ENCODE results near the gene CRADD. TPM values are rescaled to one million over a fixed set of nuclear protein-coding genes. Genes with fewer than 3 reads are reported as not detected.

CRADD gene
- total and polyA plus RNA-seq, 2 of the 4 experiments (the other 2 are of a cell fraction), result 11.1 to 14.0 TPM

- Histone ChIP-seq H3K27me3 (ENCODE audit: control insufficient read depth, insufficient read depth, low read length) (no peaks in the 10 kb centered on the region), H2BK20ac (ENCODE audit: low read depth, low read length) (no peak overlapping the region), H3K18ac (ENCODE audit: low read depth, low read length) (no peak overlapping the region; the same call in 1 of the 2 replicates), H4K20me1 (ENCODE audit: insufficient read depth, low read length) (no peaks in the 10 kb centered on the region), H2AK5ac (ENCODE audit: low read depth, low read length) (no peak overlapping the region), H4K5ac (ENCODE audit: low read depth, low read length) (no peak overlapping the region), H3K36me3 (ENCODE audit: control insufficient read depth, insufficient read depth, low read length) (no peaks in the 10 kb centered on the region), H3K9ac (ENCODE audit: low read depth, low read length) (no peak overlapping the region), H2BK120ac (ENCODE audit: low read depth, low read length) (no peak overlapping the region), H3K79me1 (ENCODE audit: low read depth in 1 of 2, low read length in 2 of 2) (no peaks in the 10 kb centered on the region), H4K8ac (ENCODE audit: low read depth in 2 of 2, low read length in 2 of 2) (no peak overlapping the region), H3K4me3 (ENCODE audit: insufficient read depth, low read depth, low read length) (no peak overlapping the region), H3K14ac (replicated peaks; ENCODE audit: low read depth, low read length) (no peak overlapping the region), H3K9me1 (ENCODE audit: insufficient read depth, low read length) (no peaks in the 10 kb centered on the region; the same call in 1 of the 2 replicates), H3K56ac (ENCODE audit: extremely low read depth, insufficient read depth, low read length) (no peak overlapping the region), H3K9me3 (ENCODE audit: control insufficient read depth, insufficient read depth, low read length) (no peaks in the 10 kb centered on the region), H2AK9ac (replicated peaks; ENCODE audit: low read depth, low read length, poor library complexity) (no peak overlapping the region), H3K27ac (ENCODE audit: insufficient read depth, low read length) (no peak overlapping the region), H2BK5ac (ENCODE audit: low read depth, low read length, poor library complexity, severe bottlenecking) (no peak overlapping the region), H3K4ac (ENCODE audit: low read depth, low read length) (no peak overlapping the region), H3K4me2 (ENCODE audit: low read depth, low read length) (no peak overlapping the region), H2AFZ (replicated peaks; ENCODE audit: low read length, poor library complexity) (no peak overlapping the region), H2BK15ac (ENCODE audit: low read depth, low read length) (no peak overlapping the region), H3K23ac (ENCODE audit: low read depth, low read length) (no peak overlapping the region), H4K91ac (ENCODE audit: insufficient read depth, low read depth, low read length) (no peak overlapping the region), H3K4me1 (ENCODE audit: control insufficient read depth, insufficient read depth, low read length) (0 out of 2 replicates have a peak, but pooled peaks cover 2% of the 10 kb centered on the region)
- DNase-seq, result no peak
- in situ Hi-C loops (cut with MboI; ENCODE audit: low sequenced_read_pairs) (no loop called here), dilution Hi-C loops (cut with HindIII; ENCODE audit: low sequenced_read_pairs, unreplicated experiment) (no loop called here), intact Hi-C loops (cut with micrococcal nuclease) (no loop called here)
- ChIA-PET CTCF (interaction anchor here (0.5 kb wide), 1 partner anchor 413 kb away, joined by 3 read pairs; no protein-coding TSS in a partner anchor), POLR2A (ENCODE audit: unreplicated experiment) (no interaction called here)
- BruUV-seq (replicated peaks), result no TSS peak
- ATAC-seq (ENCODE audit: low read depth), result no peak
- TF ChIP-seq RAD21 (IDR thresholded peaks at IDR 0.05; ENCODE audit: low read length) (no peak), MAZ (IDR thresholded peaks at IDR 0.05; ENCODE audit: borderline replicate concordance, low read depth, low read length) (no peak), SMC3 (IDR thresholded peaks at IDR 0.05; ENCODE audit: low read depth, low read length) (no peak), USF2 (IDR thresholded peaks at IDR 0.05; ENCODE audit: low read depth, low read length) (no peak), RFX5 (IDR thresholded peaks at IDR 0.05; ENCODE audit: low read depth, low read length) (no peak), ELK1 (IDR thresholded peaks at IDR 0.05; ENCODE audit: borderline replicate concordance, low read depth, low read length) (no peak), CEBPB (IDR thresholded peaks at IDR 0.05; ENCODE audit: low read depth, low read length) (no peak)
These were observed 179.4 kb downstream of the CRADD start for GRCh38 chr12:93856611-93857010.

Measured in IMR-90 (cell line).